PC-3 (cell line): ENCODE data around the gene LRRC8E.

Experiments used
- EZH2 ChIP-seq: fragments of 300-600 bp; sonication (generic); IDR thresholded peaks from one replicate; pipeline ENCODE4 v1.6.1; 2017; ENCODE audit warnings: antibody characterized with exemption, mild to moderate bottlenecking, low read length; ENCODE audit not compliant: unreplicated experiment
- TF ChIP-seq, protein P1 (sequence below): fragments of 300-600 bp; sonication (generic); conservative IDR thresholded peaks from 2 replicates; pipeline ENCODE4 v1.5.1; 2017; ENCODE audit warnings: antibody characterized with exemption, low read depth, mild to moderate bottlenecking, low read length

DNA sequence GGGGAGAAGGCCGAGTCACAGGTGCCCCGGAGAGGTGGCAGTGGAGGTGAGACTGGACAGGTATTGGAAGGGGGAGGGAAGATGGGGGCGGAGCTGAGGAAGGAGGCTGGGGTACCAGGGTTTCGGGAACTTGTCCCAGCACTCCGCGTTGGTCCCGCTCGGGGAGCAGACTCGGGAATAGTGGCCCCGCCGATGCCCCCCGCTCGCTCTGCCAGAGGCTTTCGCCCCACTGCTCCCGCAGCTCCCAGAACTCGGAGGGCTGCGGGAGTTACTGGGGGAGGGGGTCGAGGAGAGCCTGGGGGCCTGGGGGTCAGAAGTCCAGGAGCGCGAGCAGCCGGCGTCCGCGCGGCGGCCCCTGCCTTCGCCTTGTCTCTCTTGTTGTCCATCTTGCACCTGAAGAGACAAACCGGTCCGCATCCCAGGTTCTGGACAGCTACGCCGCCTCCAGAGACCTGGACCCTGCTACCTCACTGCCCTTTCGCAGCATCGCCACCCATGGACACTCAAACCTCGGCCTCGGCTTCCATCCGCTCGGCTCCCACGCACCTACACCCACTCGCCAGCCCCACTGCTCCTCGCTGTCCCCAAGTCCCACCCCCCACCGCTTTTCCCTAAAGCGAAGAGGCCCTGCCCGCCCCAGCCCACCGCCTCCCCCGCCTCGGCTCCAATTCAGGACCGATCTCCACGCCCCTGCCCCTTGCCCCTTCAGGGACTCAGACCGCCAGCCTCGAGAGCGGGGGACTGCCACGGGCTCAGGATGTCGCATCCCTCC is 14.8 kb upstream of the LRRC8E start:
- TF ChIP-seq, protein P1, sequence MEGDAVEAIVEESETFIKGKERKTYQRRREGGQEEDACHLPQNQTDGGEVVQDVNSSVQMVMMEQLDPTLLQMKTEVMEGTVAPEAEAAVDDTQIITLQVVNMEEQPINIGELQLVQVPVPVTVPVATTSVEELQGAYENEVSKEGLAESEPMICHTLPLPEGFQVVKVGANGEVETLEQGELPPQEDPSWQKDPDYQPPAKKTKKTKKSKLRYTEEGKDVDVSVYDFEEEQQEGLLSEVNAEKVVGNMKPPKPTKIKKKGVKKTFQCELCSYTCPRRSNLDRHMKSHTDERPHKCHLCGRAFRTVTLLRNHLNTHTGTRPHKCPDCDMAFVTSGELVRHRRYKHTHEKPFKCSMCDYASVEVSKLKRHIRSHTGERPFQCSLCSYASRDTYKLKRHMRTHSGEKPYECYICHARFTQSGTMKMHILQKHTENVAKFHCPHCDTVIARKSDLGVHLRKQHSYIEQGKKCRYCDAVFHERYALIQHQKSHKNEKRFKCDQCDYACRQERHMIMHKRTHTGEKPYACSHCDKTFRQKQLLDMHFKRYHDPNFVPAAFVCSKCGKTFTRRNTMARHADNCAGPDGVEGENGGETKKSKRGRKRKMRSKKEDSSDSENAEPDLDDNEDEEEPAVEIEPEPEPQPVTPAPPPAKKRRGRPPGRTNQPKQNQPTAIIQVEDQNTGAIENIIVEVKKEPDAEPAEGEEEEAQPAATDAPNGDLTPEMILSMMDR: no peak
- TF ChIP-seq EZH2: no peak
